Neural progenitor cell (in vitro differentiated cells): ENCODE measurements around the gene KCNMA1. TPM values are rescaled to one million over a fixed set of nuclear protein-coding genes. Genes with fewer than 3 reads are reported as not detected.

Source experiments
- DNase-seq: peaks from one replicate; pipeline ENCODE4 v3.0.0-alpha.2; 2016; ENCODE audit warnings: low spot score
- H2AFZ ChIP-seq: fragments of 200-600 bp; sonication (generic); replicated peaks from 2 replicates; pipeline ENCODE4 v1.6.1; 2016; ENCODE audit warnings: antibody characterized with exemption
- H3F3A ChIP-seq: fragments of 200-600 bp; sonication (generic); 2 replicates; pipeline ENCODE4 v1.6.1; 2016; ENCODE audit warnings: antibody characterized with exemption, low read depth
- H3K27ac ChIP-seq: fragments of 200-600 bp; sonication (generic); 2 replicates; pipeline ENCODE4 v1.5.1; 2016; ENCODE audit warnings: mild to moderate bottlenecking
- H3K27me3 ChIP-seq: fragments of 200-600 bp; sonication (generic); 2 replicates; pipeline ENCODE4 v1.6.1; 2016; ENCODE audit warnings: mild to moderate bottlenecking, moderate library complexity
- H3K36me3 ChIP-seq: fragments of 200-600 bp; sonication (generic); 2 replicates; pipeline ENCODE4 v1.5.1; 2016
- H3K4me1 ChIP-seq: fragments of 200-600 bp; sonication (generic); 2 replicates; pipeline ENCODE4 v1.6.1; 2016; ENCODE audit warnings: mixed run types
- H3K4me2 ChIP-seq: fragments of 200-600 bp; sonication (generic); 2 replicates; pipeline ENCODE4 v1.6.1; 2016
- H3K4me3 ChIP-seq: fragments of 200-600 bp; sonication (generic); 2 replicates; pipeline ENCODE4 v1.5.1; 2016
- H3K79me2 ChIP-seq: fragments of 200-600 bp; sonication (generic); 2 replicates; pipeline ENCODE4 v1.6.1; 2016; ENCODE audit warnings: low read depth
- H3K9ac ChIP-seq: fragments of 200-600 bp; sonication (generic); 2 replicates; pipeline ENCODE4 v1.6.1; 2016
- H3K9me3 ChIP-seq: fragments of 200-600 bp; sonication (generic); 2 replicates; pipeline ENCODE4 v1.5.1; 2016; ENCODE audit warnings: low read depth
- H4K20me1 ChIP-seq: fragments of 200-600 bp; sonication (generic); 2 replicates; pipeline ENCODE4 v1.6.1; 2016; ENCODE audit warnings: low read depth
- H3K27ac Mint-ChIP-seq: 3 replicates; pipeline ENCODE4 v1.8.0; 2021; ENCODE audit warnings: mixed read lengths
- H3K27me3 Mint-ChIP-seq: 2 replicates; pipeline ENCODE4 v1.8.0; 2022; ENCODE audit warnings: low read depth, mild to moderate bottlenecking, inconsistent platforms, moderate library complexity, mixed read lengths; ENCODE audit not compliant: insufficient read depth
- H3K36me3 Mint-ChIP-seq: 3 replicates; pipeline ENCODE4 v1.8.0; 2021; ENCODE audit warnings: mixed read lengths
- H3K4me1 Mint-ChIP-seq: 3 replicates; pipeline ENCODE4 v1.8.0; 2021; ENCODE audit warnings: mixed read lengths
- H3K4me3 Mint-ChIP-seq: 3 replicates; pipeline ENCODE4 v1.8.0; 2021; ENCODE audit warnings: mild to moderate bottlenecking, moderate library complexity, mixed read lengths
- H3K9me3 Mint-ChIP-seq: 3 replicates; pipeline ENCODE4 v1.8.0; 2020; ENCODE audit warnings: mixed read lengths
- EZH2 ChIP-seq: fragments of 200-600 bp; sonication (generic); IDR thresholded peaks from 2 replicates; pipeline ENCODE4 v1.6.1; 2017; ENCODE audit warnings: antibody characterized with exemption, mild to moderate bottlenecking, moderate library complexity
- EZH2phosphoT487 ChIP-seq: fragments of 200-600 bp; sonication (generic); IDR thresholded peaks from 2 replicates; pipeline ENCODE4 v1.6.1; 2017; ENCODE audit warnings: antibody characterized with exemption
- total RNA-seq: library from RNA; depleted of rRNA; stranded (reverse); fragments of >200 nt; gene quantifications from 2 replicates; pipeline ENCODE4 v1.2.3, GENCODE V29; 2015; ENCODE audit warnings: low replicate concordance
- TF ChIP-seq, protein P1 (sequence below): fragments of 200-600 bp; sonication (generic); IDR thresholded peaks from 2 replicates; pipeline ENCODE4 v1.5.1; 2017; ENCODE audit warnings: antibody characterized with exemption, mild to moderate bottlenecking

Gene KCNMA1
- total RNA-seq, 1 donor from 2014 or later: 2.4 TPM

DNA sequence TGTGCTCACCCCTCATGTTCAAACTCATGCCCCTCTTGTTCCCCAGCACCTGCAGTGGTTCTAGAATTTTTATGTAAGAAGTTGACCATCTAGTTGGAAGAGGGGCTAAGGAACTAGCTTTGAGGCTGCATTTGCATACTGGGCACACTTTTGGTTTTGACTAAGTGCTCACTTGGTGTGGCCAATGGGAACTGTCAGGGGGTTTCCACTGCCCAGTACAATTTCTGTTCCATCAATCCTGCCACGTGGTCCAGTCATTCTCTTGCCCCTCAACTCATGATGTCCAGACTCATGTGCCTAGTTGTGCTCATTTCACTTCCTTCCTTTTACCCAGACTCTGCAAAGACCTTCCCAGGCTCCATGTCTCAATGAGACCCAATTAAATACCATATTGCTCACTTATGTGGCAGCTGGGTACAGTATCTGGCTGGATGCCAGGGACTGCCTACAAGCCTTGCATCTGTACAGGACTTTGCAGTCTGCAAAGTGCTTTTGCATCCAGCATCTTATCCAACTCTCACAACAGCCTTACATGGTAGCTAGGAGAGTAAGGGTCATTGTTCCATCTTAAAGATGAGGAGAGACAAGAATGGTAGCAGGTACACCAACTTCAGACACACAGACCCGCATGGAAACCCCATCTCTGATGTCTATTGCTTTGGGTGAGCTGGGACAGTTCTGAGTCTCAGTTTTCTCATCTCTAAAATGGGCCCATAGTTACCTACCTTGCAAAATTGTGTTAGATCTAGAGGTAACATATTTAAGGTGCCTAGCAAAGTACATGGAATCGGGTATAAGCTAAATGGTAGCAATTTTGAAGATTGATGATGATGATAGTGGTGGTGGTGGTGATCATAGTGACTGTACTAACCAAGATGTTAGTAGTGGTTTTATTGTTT, 30.1 kb upstream of the KCNMA1 start:
- TF ChIP-seq, protein P1, sequence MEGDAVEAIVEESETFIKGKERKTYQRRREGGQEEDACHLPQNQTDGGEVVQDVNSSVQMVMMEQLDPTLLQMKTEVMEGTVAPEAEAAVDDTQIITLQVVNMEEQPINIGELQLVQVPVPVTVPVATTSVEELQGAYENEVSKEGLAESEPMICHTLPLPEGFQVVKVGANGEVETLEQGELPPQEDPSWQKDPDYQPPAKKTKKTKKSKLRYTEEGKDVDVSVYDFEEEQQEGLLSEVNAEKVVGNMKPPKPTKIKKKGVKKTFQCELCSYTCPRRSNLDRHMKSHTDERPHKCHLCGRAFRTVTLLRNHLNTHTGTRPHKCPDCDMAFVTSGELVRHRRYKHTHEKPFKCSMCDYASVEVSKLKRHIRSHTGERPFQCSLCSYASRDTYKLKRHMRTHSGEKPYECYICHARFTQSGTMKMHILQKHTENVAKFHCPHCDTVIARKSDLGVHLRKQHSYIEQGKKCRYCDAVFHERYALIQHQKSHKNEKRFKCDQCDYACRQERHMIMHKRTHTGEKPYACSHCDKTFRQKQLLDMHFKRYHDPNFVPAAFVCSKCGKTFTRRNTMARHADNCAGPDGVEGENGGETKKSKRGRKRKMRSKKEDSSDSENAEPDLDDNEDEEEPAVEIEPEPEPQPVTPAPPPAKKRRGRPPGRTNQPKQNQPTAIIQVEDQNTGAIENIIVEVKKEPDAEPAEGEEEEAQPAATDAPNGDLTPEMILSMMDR: no peak
- no peak for TF ChIP-seq EZH2phosphoT487
- TF ChIP-seq EZH2: no peak
- Histone ChIP-seq H3K4me2 (no peak overlapping the region), H3K36me3 (no peaks in the 10 kb centered on the region), H3F3A (no peaks in the 10 kb centered on the region), H3K27ac (no peak overlapping the region), H3K4me3 (no peak overlapping the region), H3K4me1 (peaks cover 10% of the 10 kb centered on the region), H3K9me3 (no peaks in the 10 kb centered on the region), H2AFZ (no peak overlapping the region), H3K79me2 (no peaks in the 10 kb centered on the region), H3K27me3 (no peaks in the 10 kb centered on the region), H3K9ac (no peak overlapping the region), H4K20me1 (no peaks in the 10 kb centered on the region)
- H3K27me3 Mint-ChIP-seq: peaks cover 9% of the 10 kb centered on the region
- no peaks in the 10 kb centered on the region for H3K9me3 Mint-ChIP-seq
- no peaks in the 10 kb centered on the region for H3K36me3 Mint-ChIP-seq
- peaks cover 12% of the 10 kb centered on the region for H3K4me1 Mint-ChIP-seq
- no peak for DNase-seq
- H3K27ac Mint-ChIP-seq: no peak overlapping the region
- no peak overlapping the region for H3K4me3 Mint-ChIP-seq

DNA sequence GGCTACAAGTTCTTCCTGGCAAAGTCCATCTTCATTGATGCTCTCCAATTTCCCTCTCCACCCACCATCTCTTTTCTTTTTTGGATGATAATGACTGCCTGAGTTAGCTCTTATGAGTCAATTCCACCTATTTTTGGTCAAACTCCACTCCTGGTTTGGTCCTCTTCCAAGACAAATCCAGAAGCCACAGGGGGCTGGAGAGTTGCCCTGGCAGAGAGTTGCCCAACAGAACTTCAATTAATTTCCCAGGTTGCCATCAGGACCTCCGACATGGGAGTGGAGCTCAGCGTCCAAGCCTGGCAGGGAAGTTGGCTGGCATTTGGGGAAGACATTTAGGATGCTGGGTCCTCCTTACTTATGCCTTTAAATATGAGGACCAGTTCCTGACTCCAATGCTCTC, 29.2 kb upstream of the KCNMA1 start:
- Histone ChIP-seq H3K27me3 (no peaks in the 10 kb centered on the region), H3K79me2 (no peaks in the 10 kb centered on the region), H3K4me2 (no peak overlapping the region), H3K4me1 (peaks cover 3% of the 10 kb centered on the region), H3F3A (no peaks in the 10 kb centered on the region), H4K20me1 (no peaks in the 10 kb centered on the region), H3K27ac (no peak overlapping the region), H3K4me3 (no peak overlapping the region), H3K9ac (no peak overlapping the region), H3K9me3 (no peaks in the 10 kb centered on the region), H2AFZ (no peak overlapping the region), H3K36me3 (no peaks in the 10 kb centered on the region)
- no peak for TF ChIP-seq EZH2phosphoT487
- TF ChIP-seq EZH2: no peak
- TF ChIP-seq, protein P1: no peak
- Mint-ChIP-seq H3K27me3 (peaks cover 9% of the 10 kb centered on the region), H3K9me3 (no peaks in the 10 kb centered on the region), H3K36me3 (no peaks in the 10 kb centered on the region), H3K4me3 (no peak overlapping the region), H3K27ac (no peak overlapping the region), H3K4me1 (peaks cover 12% of the 10 kb centered on the region)
- DNase-seq: no peak

DNA sequence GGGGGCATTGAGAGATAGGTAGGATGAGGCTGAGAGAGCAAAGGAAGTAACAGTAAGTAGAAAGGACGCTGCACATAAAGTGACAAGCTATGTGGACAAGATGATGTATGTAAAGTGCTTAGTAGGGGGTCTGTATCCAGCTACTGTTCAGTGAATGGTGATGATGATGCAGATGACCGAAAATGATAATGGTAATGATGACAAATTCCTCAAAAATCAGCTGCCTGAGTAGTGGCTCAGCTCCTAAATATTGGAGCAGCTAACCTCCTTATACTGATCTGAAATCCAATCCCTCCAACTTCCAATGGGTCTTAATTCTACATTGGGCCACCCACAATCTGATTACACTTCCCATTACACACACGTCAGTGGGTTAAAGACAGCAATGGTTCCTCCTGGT, 27.1 kb upstream of the KCNMA1 start:
- no peak overlapping the region for H3K4me3 Mint-ChIP-seq
- Histone ChIP-seq H2AFZ (no peak overlapping the region), H3F3A (no peaks in the 10 kb centered on the region), H3K4me2 (no peak overlapping the region), H3K9me3 (no peaks in the 10 kb centered on the region), H3K79me2 (no peaks in the 10 kb centered on the region), H3K4me1 (peaks cover 3% of the 10 kb centered on the region), H4K20me1 (no peaks in the 10 kb centered on the region), H3K36me3 (no peaks in the 10 kb centered on the region), H3K27ac (no peak overlapping the region), H3K27me3 (no peaks in the 10 kb centered on the region), H3K4me3 (no peak overlapping the region), H3K9ac (no peak overlapping the region)
- no peaks in the 10 kb centered on the region for H3K36me3 Mint-ChIP-seq
- no peak for DNase-seq
- TF ChIP-seq, protein P1: no peak
- TF ChIP-seq EZH2: no peak
- TF ChIP-seq EZH2phosphoT487: no peak
- no peaks in the 10 kb centered on the region for H3K9me3 Mint-ChIP-seq
- H3K27me3 Mint-ChIP-seq: peaks cover 15% of the 10 kb centered on the region
- peaks cover 12% of the 10 kb centered on the region for H3K4me1 Mint-ChIP-seq
- no peak overlapping the region for H3K27ac Mint-ChIP-seq
